ENCODE results near the gene SHF.

SHF gene

DNA sequence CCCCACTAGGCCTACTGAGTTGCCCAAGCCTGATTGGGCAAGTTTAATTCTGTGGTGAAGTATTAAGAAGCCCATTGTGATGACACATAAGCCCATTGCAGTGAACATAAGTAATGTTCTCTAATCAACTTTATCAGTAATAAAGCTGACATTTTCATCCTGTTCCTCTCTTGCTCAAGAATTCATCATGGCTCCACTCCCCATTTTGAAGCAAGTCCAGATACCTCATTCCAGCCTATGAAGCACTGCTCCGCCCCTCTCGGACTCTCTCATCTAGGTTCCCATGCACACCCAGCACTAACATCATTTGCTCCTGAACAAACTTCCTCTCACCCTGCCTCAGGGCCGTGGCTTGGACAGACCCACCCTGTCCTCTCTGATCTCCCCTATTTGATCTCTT is 10.5 kb downstream of the SHF start:
- no CpG with 5 or more reads among the region's 3 CpGs for WGBS (ENCODE audit: extremely low coverage, insufficient coverage, insufficient read length)
- Histone ChIP-seq H3K9ac (ENCODE audit: low read length) (no peak overlapping the region), H4K12ac (ENCODE audit: low read depth, low read length) (no peak overlapping the region), H3K4me2 (ENCODE audit: low read length) (no peak overlapping the region), H3K79me2 (ENCODE audit: control insufficient read depth, insufficient read depth, low read length, poor library complexity) (no peaks in the 10 kb centered on the region), H2BK120ac (ENCODE audit: insufficient read depth, low read length, poor library complexity) (no peak overlapping the region), H4K8ac (ENCODE audit: low read depth, low read length) (no peak overlapping the region), H3K4ac (ENCODE audit: low read depth, low read length) (no peak overlapping the region), H3K79me1 (ENCODE audit: low read length) (no peaks in the 10 kb centered on the region), H3K14ac (ENCODE audit: low read length) (no peak overlapping the region), H2AK5ac (ENCODE audit: low read length) (no peak overlapping the region), H3K9me3 (ENCODE audit: insufficient read depth, low read depth, low read length) (peaks cover 3% of the 10 kb centered on the region), H2AFZ (ENCODE audit: insufficient read depth, low read length, poor library complexity) (no peak overlapping the region), H4K91ac (ENCODE audit: low read depth, low read length) (no peak overlapping the region), H3K4me1 (ENCODE audit: control insufficient read depth in 1 of 2, insufficient read depth in 2 of 2, low read length in 2 of 2) (no peaks in the 10 kb centered on the region), H3K27ac (ENCODE audit: low read depth, low read length) (no peak overlapping the region), H3K23ac (ENCODE audit: low read length) (no peak overlapping the region), H2BK5ac (ENCODE audit: low read depth, low read length, poor library complexity) (no peak overlapping the region), H3K27me3 (ENCODE audit: insufficient read depth, low read length) (no peaks in the 10 kb centered on the region), H3K18ac (ENCODE audit: low read length) (no peak overlapping the region), H3K36me3 (ENCODE audit: control insufficient read depth in 1 of 2, insufficient read depth in 2 of 2, low read length in 2 of 2) (peaks cover 4 to 6% of the 10 kb centered on the region in 2 experiments), H3K4me3 (ENCODE audit: low read depth, low read length) (no peak overlapping the region), H2BK12ac (ENCODE audit: low read length) (no peak overlapping the region)
- no peak for DNase-seq

DNA sequence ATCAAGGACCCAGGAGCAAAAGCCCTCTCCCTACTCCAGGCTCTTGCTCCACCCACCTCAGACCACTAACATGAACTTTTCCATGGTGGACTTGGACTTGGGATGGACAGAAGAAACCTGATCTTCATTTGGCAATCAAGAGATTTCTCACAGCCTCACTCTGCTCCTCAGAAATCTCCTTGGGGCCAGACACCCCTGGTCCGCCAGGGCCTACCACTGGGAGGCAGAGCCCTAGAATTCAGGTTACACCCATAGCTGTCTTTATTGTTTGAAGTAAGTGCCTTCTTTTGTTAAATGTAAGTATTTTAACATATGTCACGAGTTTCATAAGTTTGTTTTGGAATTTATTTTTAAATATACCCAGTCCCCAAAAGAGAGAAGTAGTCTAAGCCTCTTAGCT is 13.2 kb downstream of the SHF start:
- Histone ChIP-seq H3K4me1 (ENCODE audit: control insufficient read depth in 1 of 2, insufficient read depth in 2 of 2, low read length in 2 of 2) (no peaks in the 10 kb centered on the region), H2BK5ac (ENCODE audit: low read depth, low read length, poor library complexity) (no peak overlapping the region), H2AFZ (ENCODE audit: insufficient read depth, low read length, poor library complexity) (no peak overlapping the region), H3K4me3 (ENCODE audit: low read depth, low read length) (no peak overlapping the region), H3K23ac (ENCODE audit: low read length) (no peak overlapping the region), H4K8ac (ENCODE audit: low read depth, low read length) (no peak overlapping the region), H3K14ac (ENCODE audit: low read length) (no peak overlapping the region), H3K79me2 (ENCODE audit: control insufficient read depth, insufficient read depth, low read length, poor library complexity) (no peaks in the 10 kb centered on the region), H2BK12ac (ENCODE audit: low read length) (no peak overlapping the region), H4K12ac (ENCODE audit: low read depth, low read length) (no peak overlapping the region), H3K79me1 (ENCODE audit: low read length) (no peaks in the 10 kb centered on the region), H3K9me3 (ENCODE audit: insufficient read depth, low read depth, low read length) (no peaks in the 10 kb centered on the region), H3K4me2 (ENCODE audit: low read length) (no peak overlapping the region), H3K9ac (ENCODE audit: low read length) (no peak overlapping the region), H2BK120ac (ENCODE audit: insufficient read depth, low read length, poor library complexity) (no peak overlapping the region), H4K91ac (ENCODE audit: low read depth, low read length) (no peak overlapping the region), H3K27me3 (ENCODE audit: insufficient read depth, low read length) (no peaks in the 10 kb centered on the region), H3K4ac (ENCODE audit: low read depth, low read length) (no peak overlapping the region), H3K18ac (ENCODE audit: low read length) (no peak overlapping the region), H3K27ac (ENCODE audit: low read depth, low read length) (no peak overlapping the region), H2AK5ac (ENCODE audit: low read length) (no peak overlapping the region), H3K36me3 (ENCODE audit: control insufficient read depth in 1 of 2, insufficient read depth in 2 of 2, low read length in 2 of 2) (peaks cover 8 to 9% of the 10 kb centered on the region in 2 experiments)
- no CpG with 5 or more reads among the region's 2 CpGs for WGBS (ENCODE audit: extremely low coverage, insufficient coverage, insufficient read length)
- no peak for DNase-seq

DNA sequence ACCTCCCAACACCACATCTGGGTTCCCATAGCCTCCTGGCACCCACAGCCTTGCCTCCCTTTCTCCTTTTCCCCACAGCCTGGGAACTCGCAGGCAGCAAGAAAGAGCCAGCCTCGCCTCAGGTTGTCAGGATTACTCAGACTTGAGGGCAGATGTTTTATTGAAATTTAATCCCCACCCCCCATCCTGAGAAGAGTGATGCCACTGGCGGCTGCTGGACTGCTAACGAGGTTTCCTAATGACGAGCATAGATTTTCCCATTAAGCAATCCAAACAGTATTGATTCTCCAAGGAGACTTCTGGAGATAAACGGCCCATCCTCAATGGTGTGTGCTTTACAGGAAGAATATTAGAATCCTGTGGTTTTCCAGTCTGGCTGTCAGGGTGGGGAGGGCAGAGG is 13.7 kb downstream of the SHF start:
- no peaks in the 10 kb centered on the region for H3K79me1 ChIP-seq (ENCODE audit: low read length)
- no peak overlapping the region for H3K14ac ChIP-seq (ENCODE audit: low read length)
- no peaks in the 10 kb centered on the region for H3K79me2 ChIP-seq (ENCODE audit: control insufficient read depth, insufficient read depth, low read length, poor library complexity)
- no peak overlapping the region for H3K4me2 ChIP-seq (ENCODE audit: low read length)
- no peak for DNase-seq
- H3K4me3 ChIP-seq (ENCODE audit: low read depth, low read length) = no peak overlapping the region
- H4K8ac ChIP-seq (ENCODE audit: low read depth, low read length) = no peak overlapping the region
- no peak overlapping the region for H2AK5ac ChIP-seq (ENCODE audit: low read length)
- no peak overlapping the region for H2BK120ac ChIP-seq (ENCODE audit: insufficient read depth, low read length, poor library complexity)
- no peak overlapping the region for H3K18ac ChIP-seq (ENCODE audit: low read length)
- no peak overlapping the region for H3K4ac ChIP-seq (ENCODE audit: low read depth, low read length)
- no CpG with 5 or more reads among the region's 6 CpGs for WGBS (ENCODE audit: extremely low coverage, insufficient coverage, insufficient read length)
- H3K9ac ChIP-seq (ENCODE audit: low read length) = no peak overlapping the region
- H4K12ac ChIP-seq (ENCODE audit: low read depth, low read length) = no peak overlapping the region
- H3K27me3 ChIP-seq (ENCODE audit: insufficient read depth, low read length) = no peaks in the 10 kb centered on the region
- no peaks in the 10 kb centered on the region for H3K4me1 ChIP-seq (ENCODE audit: control insufficient read depth in 1 of 2, insufficient read depth in 2 of 2, low read length in 2 of 2)
- H2BK5ac ChIP-seq (ENCODE audit: low read depth, low read length, poor library complexity) = no peak overlapping the region
- H3K9me3 ChIP-seq (ENCODE audit: insufficient read depth, low read depth, low read length) = no peaks in the 10 kb centered on the region
- no peak overlapping the region for H4K91ac ChIP-seq (ENCODE audit: low read depth, low read length)
- H2BK12ac ChIP-seq (ENCODE audit: low read length) = no peak overlapping the region
- no peak overlapping the region for H3K27ac ChIP-seq (ENCODE audit: low read depth, low read length)
- no peak overlapping the region for H2AFZ ChIP-seq (ENCODE audit: insufficient read depth, low read length, poor library complexity)
- H3K36me3 ChIP-seq (ENCODE audit: control insufficient read depth in 1 of 2, insufficient read depth in 2 of 2, low read length in 2 of 2) = peaks cover 8 to 9% of the 10 kb centered on the region in 2 experiments
- no peak overlapping the region for H3K23ac ChIP-seq (ENCODE audit: low read length)

DNA sequence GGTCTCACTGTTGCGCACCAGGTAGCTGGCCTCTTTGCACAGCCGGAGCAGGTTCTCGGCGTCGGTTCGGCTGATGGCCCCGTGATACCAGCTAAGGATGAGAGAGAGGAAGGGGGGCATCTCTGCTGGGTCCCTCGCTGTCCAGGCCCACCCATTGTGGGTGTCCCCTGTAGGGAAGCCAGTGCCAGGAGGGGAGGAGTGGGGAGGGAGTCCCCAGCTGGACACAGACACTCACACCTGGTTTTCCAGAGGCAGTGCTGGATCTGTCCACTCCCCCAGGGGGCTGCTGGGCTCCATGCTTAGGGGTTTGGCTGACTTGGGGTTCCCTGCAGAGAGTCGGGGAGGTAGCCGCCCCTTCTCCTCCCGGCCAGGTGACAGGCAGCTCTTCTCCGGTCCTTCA is 15.9 kb downstream of the SHF start:
- Histone ChIP-seq H2BK12ac (ENCODE audit: low read length) (no peak overlapping the region), H4K12ac (ENCODE audit: low read depth, low read length) (no peak overlapping the region), H3K79me1 (ENCODE audit: low read length) (peaks cover 5% of the 10 kb centered on the region), H3K36me3 (ENCODE audit: control insufficient read depth in 1 of 2, insufficient read depth in 2 of 2, low read length in 2 of 2) (peaks cover 8 to 10% of the 10 kb centered on the region in 2 experiments), H3K14ac (ENCODE audit: low read length) (no peak overlapping the region), H3K4me3 (ENCODE audit: low read depth, low read length) (no peak overlapping the region), H4K91ac (ENCODE audit: low read depth, low read length) (no peak overlapping the region), H4K8ac (ENCODE audit: low read depth, low read length) (no peak overlapping the region), H2AFZ (ENCODE audit: insufficient read depth, low read length, poor library complexity) (no peak overlapping the region), H3K4ac (ENCODE audit: low read depth, low read length) (no peak overlapping the region), H2AK5ac (ENCODE audit: low read length) (no peak overlapping the region), H3K79me2 (ENCODE audit: control insufficient read depth, insufficient read depth, low read length, poor library complexity) (no peaks in the 10 kb centered on the region), H2BK5ac (ENCODE audit: low read depth, low read length, poor library complexity) (no peak overlapping the region), H3K4me1 (ENCODE audit: control insufficient read depth in 1 of 2, insufficient read depth in 2 of 2, low read length in 2 of 2) (peaks cover 0 to 2% of the 10 kb centered on the region in 2 experiments), H3K9me3 (ENCODE audit: insufficient read depth, low read depth, low read length) (no peaks in the 10 kb centered on the region), H3K4me2 (ENCODE audit: low read length) (no peak overlapping the region), H3K27ac (ENCODE audit: low read depth, low read length) (no peak overlapping the region), H2BK120ac (ENCODE audit: insufficient read depth, low read length, poor library complexity) (no peak overlapping the region), H3K27me3 (ENCODE audit: insufficient read depth, low read length) (no peaks in the 10 kb centered on the region), H3K9ac (ENCODE audit: low read length) (no peak overlapping the region), H3K18ac (ENCODE audit: low read length) (no peak overlapping the region), H3K23ac (ENCODE audit: low read length) (no peak overlapping the region)
- DNase-seq = no peak
- WGBS (ENCODE audit: extremely low coverage, insufficient coverage, insufficient read length) = no CpG with 5 or more reads among the region's 12 CpGs

All from trophoblast cell (in vitro differentiated cells and primary cell).